Lower leg skin (tissue), 4 donors: Measurements from ENCODE around the gene PDIA2. TPM values are rescaled to one million over a fixed set of nuclear protein-coding genes. Genes with fewer than 3 reads are reported as not detected.

Source experiments
- DNase-seq, 2 donors: peaks; one replicate each; pipeline ENCODE4 v3.0.0-alpha.2; 2019; ENCODE audit warnings: low spot score in 2 of 2
- H3K4me3 ChIP-seq: fragments of 200-600 bp; sonication (generic); 2 replicates; pipeline ENCODE4 v1.5.1; 2017; ENCODE audit warnings: mild to moderate bottlenecking, low read depth; ENCODE audit not compliant: poor library complexity, severe bottlenecking
- POLR2A ChIP-seq, 2 donors: fragments of 450-650 bp; IDR thresholded peaks; one replicate each; pipeline ENCODE4 v1.6.1; 2016 to 2017; ENCODE audit warnings: antibody characterized with exemption in 2 of 2, mild to moderate bottlenecking in 1 of 2, moderate library complexity in 1 of 2
- WGBS, 2 donors: methylation state at CpG; one replicate each; pipeline ENCODE4 v1.1.5; 2018; 5-methylcytosine and 5-hydroxymethylcytosine counted together
- intact Hi-C: fragments of 100-400 bp; cut with DNase I; formaldehyde crosslinking; loops from one replicate; pipeline ENCODE4 v1.15.0; 2023; ENCODE audit warnings: low total_unique reads
- total RNA-seq, 4 donors: library from RNA; depleted of rRNA; stranded (reverse); fragments of >200 nt; gene quantifications; one replicate each; pipeline ENCODE4 v1.1.0, GENCODE V29; 2016
- TF ChIP-seq, protein P1 (sequence below), 3 donors: fragments of 450-650 bp; IDR thresholded peaks; one replicate each; pipeline ENCODE4 v1.5.1; 2016; ENCODE audit warnings: antibody characterized with exemption in 3 of 3, mild to moderate bottlenecking in 3 of 3, moderate library complexity in 2 of 3

Gene PDIA2
- total RNA-seq, 4 donors from 2014 or later: 0.12 to 0.45 (median 0.23) TPM; not detected in 1

DNA sequence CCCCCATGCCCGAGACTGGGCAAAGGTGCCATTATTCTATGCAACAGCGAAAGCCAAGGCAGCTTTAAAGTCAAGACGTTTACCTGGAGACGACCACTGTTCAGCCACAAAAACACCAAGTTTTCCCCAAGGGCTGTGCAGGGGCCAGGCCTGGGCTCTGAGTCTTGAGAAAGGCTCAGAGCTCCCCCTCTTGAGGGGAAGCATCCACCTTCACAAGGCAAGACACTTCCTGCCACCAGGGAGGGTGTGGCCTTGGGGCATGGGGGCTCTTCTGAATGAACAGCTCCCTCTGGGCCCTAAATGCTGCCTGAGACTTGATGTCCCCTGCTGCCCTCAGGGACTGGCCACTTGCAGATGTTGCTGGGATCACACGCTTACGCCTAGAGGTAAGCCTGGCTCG lies 26.5 kb downstream of the PDIA2 start:
- WGBS, 2 donors: 78 to 85% methylated on average over 7 of the region's 7 CpGs
- intact Hi-C loops: no loop called here
- no peak for TF ChIP-seq POLR2A (IDR thresholded peaks at IDR 0.05)
- TF ChIP-seq, protein P1, sequence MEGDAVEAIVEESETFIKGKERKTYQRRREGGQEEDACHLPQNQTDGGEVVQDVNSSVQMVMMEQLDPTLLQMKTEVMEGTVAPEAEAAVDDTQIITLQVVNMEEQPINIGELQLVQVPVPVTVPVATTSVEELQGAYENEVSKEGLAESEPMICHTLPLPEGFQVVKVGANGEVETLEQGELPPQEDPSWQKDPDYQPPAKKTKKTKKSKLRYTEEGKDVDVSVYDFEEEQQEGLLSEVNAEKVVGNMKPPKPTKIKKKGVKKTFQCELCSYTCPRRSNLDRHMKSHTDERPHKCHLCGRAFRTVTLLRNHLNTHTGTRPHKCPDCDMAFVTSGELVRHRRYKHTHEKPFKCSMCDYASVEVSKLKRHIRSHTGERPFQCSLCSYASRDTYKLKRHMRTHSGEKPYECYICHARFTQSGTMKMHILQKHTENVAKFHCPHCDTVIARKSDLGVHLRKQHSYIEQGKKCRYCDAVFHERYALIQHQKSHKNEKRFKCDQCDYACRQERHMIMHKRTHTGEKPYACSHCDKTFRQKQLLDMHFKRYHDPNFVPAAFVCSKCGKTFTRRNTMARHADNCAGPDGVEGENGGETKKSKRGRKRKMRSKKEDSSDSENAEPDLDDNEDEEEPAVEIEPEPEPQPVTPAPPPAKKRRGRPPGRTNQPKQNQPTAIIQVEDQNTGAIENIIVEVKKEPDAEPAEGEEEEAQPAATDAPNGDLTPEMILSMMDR (IDR thresholded peaks at IDR 0.05): no peak
- no peak overlapping the region for H3K4me3 ChIP-seq
- DNase-seq: no peak

DNA sequence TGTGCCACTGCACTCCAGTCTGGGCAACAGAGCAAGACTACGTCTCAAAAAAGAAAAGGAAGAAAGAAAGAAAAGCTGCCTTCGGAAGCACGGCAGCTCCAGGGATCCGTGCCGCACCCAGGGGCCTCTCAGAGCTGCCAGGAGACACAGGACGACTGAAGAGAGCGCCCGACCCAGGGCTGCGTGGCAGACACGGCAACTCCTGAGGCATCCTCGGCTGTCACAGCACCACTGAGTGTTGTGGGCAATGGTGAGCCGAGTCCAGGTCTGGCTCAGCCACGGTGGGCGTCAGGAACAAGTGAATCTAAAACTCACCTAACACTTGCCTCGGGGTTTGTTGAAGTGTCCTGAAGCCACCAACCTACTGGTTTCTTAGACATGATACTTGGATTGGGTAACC lies 28.8 kb downstream of the PDIA2 start:
- TF ChIP-seq, protein P1 (IDR thresholded peaks at IDR 0.05): no peak
- TF ChIP-seq POLR2A (IDR thresholded peaks at IDR 0.05): no peak
- H3K4me3 ChIP-seq: no peak overlapping the region
- 94 to 97% methylated on average over 15 of the region's 15 CpGs for WGBS, 2 donors
- no peak for DNase-seq
- intact Hi-C loops: no loop called here

DNA sequence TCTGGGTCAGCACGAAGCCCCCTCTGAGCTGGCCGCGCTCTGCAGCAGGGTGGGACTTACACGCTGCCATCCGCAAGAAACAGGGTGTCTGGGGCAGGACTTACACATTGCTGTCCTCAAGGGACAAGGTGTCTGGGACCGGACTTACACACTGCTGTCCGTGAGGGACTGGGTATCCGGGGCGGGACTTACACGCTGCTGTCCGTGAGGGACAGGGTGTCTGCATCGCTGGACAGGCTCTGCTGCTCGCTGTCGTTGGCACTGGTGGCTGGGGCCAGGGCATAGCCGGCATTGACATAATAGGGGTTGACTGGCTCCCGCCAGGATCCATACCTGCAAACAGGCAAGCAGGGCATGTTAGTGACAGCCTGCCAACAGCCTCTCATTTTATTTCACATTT lies 31.4 kb downstream of the PDIA2 start:
- WGBS, 2 donors: 90 to 95% methylated on average over 10 to 16 of the region's 16 CpGs
- TF ChIP-seq, protein P1 (IDR thresholded peaks at IDR 0.05): no peak
- TF ChIP-seq POLR2A (IDR thresholded peaks at IDR 0.05): no peak
- no peak overlapping the region for H3K4me3 ChIP-seq
- intact Hi-C loops: no loop called here
- DNase-seq: no peak

DNA sequence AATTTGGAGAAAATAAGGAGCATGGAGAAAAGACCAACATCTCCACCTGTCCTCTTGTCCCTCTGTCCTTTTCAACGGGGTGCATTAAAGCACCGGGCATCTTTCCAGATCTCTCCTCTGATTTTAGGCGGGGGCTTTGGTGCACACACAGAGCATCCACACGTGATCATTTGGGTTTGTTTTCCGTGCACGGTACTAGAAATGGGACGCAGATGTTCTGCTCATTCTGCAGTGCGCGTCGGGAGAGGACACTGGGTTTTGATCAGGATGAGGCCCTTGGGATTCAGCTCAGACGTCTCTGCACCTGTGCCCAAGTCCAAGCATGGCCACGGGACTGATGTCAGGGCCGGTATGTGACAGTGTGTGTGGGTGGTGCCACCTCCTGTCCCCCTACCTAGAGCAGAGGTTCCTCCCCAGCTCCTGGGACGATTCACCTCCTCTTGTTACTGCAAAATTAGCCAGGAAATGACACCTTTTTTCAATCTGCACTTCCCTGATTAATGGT lies 31.9 kb downstream of the PDIA2 start:
- no peak for TF ChIP-seq POLR2A (IDR thresholded peaks at IDR 0.05)
- TF ChIP-seq, protein P1 (IDR thresholded peaks at IDR 0.05): no peak

DNA sequence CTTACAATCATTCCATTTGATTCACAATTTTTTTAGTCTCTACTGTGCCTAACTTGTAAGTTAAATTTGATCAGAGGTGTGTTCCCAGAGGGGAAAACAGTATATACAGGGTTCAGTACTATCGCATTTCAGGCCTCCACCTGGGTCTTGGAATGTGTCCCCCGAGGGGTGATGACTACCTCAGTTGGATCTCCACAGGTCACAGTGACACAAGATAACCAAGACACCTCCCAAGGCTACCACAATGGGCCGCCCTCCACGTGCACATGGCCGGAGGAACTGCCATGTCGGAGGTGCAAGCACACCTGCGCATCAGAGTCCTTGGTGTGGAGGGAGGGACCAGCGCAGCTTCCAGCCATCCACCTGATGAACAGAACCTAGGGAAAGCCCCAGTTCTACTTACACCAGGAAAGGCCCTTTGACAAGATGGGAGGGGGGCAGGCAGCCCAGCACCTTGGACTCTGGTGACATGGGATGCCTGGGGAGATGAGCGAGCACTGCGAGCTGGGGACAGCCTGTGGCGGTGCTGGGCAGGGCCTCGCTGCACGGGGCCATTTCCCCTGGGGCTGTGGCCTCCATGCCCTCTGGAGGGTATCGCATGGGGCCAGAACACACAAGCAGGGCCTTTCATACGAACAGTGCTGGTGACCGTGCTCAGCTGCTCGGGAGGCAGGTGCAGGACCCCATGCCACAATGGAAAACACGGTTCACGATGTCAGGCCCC lies 33.9 kb downstream of the PDIA2 start:
- H3K4me3 ChIP-seq: no peak overlapping the region
- WGBS, 2 donors: 86 to 88% methylated on average over 13 to 16 of the region's 19 CpGs
- TF ChIP-seq POLR2A (IDR thresholded peaks at IDR 0.05): no peak
- TF ChIP-seq, protein P1 (IDR thresholded peaks at IDR 0.05): no peak
- intact Hi-C loops: no loop called here
- no peak for DNase-seq

More for the DNA sequence above, 31.9 kb downstream of the PDIA2 start:
- H3K4me3 ChIP-seq: no peak overlapping the region
- intact Hi-C loops: no loop called here
- 68 to 74% methylated on average over 14 of the region's 14 CpGs for WGBS, 2 donors
- no peak for DNase-seq
